GM19193 (cell line): ENCODE measurements around the gene TREML2.

Experiments
- POLR2A ChIP-seq: IDR thresholded peaks from 4 replicates; pipeline ENCODE4 v1.6.1; 2011; ENCODE audit not compliant: insufficient read depth, insufficient read length; ENCODE audit errors: extremely low read depth

Gene TREML2

GRCh38 chr6:41150671-41151070 is 50.3 kb downstream of the TREML2 start:
- no peak for TF ChIP-seq POLR2A

GRCh38 chr6:41147917-41148316 is 53.0 kb downstream of the TREML2 start:
- no peak for TF ChIP-seq POLR2A
